Iris pigment epithelial cell (primary cell): ENCODE results near the gene ARGLU1.

Experiments used
- DNase-seq: peaks from one replicate; pipeline ENCODE4 v3.0.0-alpha.2; 2011; ENCODE audit warnings: low read depth

ARGLU1 gene

DNA sequence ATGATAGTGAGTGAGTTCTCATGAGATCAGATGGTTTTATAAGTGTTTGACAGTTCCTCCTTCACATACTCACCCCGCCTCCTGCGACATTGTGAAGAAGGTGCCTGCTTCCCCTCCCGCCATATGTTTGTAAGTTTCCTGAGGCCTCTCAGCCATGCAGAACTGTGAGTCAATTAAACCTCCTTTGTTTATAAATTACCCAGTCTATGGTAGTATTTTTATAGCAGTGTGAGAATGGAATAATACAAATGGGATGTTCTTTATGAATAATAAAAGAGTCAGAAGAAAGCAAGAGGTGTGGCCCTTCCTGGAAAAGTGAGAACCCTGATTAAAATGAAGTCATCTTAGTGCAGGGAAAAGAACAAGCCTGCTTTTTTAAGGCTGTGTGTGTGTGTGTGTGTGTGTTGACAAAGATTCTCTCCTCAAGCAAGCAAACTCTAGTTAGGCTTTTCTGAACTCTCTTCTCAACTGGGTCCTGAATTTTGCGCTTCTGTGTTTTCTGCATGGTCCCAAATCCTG lies 18.8 kb upstream of the ARGLU1 start:
- no peak for DNase-seq

DNA sequence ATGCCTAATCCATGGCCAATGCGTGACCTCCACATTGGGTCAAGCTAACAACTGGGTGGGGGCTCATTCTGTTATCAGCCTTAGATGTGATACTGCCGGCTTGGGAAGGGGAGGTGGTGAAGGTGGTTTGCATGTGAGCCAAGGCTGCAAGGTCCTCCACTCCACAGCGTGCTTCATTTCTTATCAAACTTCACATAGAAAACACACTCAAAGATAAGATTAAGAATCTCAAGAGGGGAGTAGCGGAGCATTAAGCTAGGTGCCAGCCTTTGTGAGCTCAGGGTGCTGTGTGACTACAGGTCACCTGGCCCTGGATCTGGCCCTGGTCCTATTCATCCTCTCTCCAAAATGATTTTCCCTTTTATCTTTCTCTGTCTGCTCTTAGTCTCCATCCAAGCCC lies 13.3 kb upstream of the ARGLU1 start:
- DNase-seq, result no peak

DNA sequence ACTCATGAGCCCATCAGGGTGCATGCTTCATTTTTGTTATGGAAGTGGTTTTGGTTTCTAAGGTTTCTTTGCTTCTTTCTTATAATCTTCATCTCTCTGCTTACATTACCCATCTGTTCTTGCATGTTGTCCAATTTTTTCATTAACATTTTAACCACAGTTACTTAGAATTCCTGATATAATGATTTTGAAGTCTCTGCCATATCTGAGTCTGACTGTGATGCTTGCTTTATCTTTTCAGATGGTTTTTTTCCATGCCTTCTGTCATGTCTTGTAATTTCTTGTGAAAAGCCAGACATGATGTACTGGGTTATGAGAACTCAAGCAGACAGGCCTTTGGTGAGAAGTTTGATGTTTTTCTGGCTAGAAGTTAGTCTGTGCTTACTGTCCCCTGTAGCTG lies 8.0 kb upstream of the ARGLU1 start:
- DNase-seq, result no peak

DNA sequence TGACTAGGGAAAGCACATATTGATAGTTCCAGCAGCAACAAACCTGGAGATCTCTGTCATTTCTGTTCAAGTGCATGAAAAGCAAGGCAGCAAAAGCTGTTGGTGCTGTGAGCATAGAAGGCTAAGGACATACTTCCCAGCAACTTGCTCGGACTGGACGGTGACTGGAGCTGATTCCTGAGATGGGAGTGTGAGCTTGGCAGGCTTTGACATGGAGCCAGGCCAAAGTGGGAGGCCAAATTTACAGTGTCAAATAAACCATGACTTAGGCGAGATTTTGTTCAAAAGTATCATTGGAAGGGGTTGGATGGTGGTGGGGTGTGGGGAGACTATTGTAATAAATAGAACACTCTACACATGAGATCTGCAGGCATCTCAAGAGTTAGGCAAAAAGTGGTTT lies 5.9 kb upstream of the ARGLU1 start:
- DNase-seq, result peak; percentile 37

DNA sequence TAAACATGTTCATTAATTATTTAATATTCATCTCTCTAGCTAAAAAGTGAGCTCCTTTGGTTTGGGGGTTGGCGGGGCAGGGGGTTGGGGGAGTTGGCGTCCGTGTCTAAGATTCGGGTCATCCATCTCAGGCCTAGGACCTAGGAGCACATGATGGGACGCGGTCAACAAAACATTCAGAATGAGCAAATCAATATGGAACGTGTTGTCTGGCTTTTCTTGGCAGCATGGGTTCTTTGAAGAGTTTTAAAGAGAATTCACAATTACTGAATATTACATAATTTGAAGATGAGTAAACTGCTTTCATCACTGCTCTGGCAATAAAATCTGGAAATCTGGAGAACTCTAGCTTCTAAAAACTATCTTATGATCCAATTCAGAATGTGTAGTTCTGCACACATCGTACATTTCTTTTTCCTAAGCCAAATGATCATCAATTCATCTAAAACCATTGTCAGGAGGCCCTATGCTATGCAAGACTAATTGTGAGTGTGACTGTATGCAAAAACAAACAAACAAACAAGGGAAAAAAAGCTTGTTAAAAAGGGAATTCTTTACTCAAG lies 5.4 kb upstream of the ARGLU1 start:
- DNase-seq, result peak; percentile 61

DNA sequence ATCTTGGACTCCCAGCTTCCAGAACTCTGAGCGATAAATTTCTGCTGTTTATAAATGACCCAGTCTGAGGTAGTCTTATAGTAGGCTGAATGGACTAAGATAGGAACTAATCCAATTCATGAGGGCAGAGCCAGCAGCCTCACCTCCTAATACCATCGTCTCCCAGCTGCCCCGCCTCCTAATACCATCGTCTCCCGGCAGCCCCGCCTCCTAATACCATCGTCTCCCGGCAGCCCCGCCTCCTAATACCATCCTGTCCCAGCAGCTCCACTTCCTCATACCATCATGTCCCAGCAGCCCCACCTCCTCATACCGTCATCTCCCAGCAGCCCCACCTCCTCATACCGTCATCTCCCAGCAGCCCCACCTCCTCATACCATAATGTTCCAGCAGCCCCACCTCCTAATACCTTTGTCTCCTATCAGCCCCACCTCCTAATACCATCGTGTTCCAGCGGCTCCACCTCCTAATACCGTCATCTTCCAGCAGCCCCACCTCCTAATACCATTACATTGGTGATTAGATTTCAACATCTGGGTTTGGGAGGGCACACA lies 2.4 kb upstream of the ARGLU1 start:
- DNase-seq, result peak; percentile 48

DNA sequence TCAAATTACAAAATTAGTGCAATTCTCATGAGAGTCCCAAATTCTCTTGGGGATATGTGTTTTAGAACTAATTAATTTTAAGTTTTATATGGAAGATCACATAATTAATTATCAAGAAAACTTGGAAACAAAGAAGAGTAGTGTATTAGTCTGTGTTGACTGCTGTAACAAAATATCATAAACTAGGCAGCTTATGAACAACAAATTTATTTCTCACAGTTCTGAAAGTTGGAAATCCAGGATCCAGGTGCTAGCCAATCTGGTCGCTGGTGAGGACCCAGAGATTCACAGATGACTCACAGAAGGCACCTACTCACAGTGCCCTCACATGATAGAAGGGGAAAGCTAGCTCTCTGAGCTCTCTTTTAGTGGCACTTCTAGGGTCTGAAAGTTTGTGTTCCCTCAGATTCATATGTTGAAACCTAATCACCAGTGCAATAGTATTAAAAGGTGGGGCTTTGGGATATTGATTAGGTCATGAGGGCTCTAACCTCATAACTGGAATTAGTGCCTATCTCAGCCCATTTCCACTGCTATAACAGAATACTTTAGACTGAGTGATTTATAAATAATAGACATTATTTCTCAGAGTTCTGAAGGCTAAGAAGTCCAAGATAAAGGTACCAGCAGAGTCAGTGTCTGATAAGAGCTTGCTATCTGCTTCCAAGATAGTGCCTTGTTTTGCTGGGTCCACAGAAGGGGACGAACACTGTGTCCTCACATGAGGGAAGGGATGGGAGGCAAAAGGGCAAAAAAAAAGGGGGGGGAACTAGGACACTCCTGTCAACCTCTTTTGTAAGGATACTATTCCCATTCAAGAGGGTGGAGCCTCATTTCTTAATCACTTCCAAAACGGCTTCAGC lies 1.5 kb upstream of the ARGLU1 start:
- DNase-seq, result no peak

DNA sequence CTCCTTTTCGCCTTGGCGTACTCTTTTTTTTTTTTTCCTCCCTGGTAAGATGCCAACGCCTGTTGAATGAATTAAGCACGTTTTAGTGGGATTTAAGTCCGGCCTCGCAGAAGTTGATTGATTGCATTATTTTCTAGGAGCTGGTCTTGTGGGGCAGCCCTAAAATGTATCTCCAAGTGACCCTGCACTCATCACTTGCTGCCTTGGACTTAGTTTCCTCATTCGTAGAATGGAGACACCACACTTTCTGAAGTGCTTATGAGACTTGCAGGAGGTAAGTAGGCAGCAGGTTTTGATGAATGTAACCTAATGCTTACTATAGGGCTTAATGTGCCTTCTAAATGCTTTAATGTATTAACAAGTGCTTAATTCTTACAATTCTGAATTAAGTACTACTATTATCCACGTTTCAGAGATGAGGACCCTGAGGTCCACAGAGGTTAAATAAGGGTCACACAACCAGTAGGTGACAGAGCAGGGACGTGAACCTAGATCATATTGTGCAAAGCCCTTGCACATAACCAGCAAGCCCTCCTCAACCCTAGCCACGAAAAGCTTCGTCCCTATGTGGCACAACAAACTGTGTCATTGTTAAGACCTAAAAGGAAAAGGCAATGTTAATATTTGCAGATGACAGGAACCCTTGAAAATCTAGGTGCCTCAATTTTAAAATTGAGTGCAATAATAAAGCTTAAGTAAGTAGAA lies 514 bp upstream of the ARGLU1 start:
- no peak for DNase-seq

DNA sequence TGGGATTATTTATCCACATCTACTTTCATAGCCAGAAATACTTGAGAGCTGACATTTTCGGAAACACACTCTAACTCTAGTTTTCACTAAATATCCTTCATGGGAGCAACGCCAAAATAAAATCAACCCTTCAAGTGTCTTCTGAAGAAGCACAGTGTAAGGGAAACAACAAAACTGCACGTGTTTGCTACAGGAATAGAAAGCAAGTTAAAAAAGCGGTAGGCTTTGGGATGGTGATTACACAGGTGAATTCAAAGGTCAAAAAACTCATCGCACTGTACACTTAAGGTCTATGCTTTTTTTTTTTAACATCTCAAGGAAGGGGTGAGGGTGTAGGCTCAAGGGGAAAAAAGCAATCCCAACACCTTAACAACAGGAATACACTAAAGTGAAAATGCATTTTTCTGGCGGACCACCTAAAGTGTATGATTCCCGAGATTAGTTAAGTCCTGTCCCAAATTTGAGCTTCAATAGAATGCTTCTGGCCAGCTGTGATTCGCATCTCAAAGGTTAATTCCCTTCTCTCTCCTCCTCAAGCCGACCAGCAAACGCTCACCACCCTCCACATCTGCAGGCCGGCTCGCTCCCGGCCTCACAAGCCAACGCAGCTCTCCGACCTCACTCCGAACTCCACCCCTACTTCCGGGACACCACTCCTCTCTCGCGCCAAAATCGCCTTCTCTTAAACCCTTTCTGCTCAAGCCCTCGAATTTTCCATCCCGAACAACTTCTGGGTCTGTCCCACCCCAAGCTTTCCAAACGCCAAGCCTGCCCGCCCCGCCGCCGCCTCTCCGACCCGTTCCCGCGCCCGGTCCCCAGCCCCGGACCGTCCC lies 1.1 kb downstream of the ARGLU1 start:
- peak; percentile 69 for DNase-seq

DNA sequence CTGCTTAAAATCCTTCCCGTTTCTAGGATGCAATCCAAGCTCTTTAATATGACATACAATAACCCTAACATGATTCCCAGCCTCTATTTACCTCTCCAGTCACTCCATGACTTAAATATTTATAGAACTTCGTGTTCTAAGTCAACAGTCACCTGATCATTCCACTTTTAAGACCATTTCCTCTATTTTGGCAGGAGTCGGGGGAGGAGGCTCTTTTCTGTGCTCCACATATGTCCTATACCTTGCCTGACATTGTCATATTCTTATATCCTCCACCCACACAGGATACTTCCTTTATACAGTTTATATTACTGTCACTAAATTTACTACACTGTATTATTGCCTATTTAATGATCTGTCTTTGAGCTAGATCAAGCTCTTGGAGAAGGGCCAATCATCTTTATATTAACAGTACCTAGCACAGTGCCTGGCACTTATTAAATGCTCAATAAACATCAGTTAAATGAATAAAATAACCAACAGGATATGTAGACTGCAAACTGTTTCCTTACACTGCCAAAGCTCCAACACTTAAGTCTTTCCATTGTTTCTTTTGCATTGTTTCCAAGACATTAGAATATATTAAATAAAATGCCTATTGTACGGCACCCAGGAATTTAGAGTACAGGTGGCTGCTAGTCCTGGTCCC lies 2.7 kb downstream of the ARGLU1 start:
- no peak for DNase-seq

DNA sequence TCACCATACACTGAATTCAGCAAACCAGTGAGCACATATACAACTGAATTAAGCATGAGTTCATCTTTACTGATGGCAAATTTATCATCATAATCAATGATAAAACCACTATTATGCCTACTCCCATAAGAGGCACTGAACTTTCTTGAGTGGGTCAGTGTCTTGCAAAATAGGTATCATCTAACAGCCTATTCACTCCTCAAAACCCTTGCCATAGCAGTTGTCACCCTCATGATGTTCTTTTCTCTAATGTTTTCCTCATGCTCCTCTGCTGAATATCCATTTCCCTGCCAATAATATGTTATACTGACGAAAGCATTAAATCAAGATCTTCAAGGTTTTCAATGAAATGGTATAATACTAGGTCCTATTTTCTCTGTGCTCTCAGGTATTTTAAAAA lies 5.6 kb downstream of the ARGLU1 start:
- no peak for DNase-seq

DNA sequence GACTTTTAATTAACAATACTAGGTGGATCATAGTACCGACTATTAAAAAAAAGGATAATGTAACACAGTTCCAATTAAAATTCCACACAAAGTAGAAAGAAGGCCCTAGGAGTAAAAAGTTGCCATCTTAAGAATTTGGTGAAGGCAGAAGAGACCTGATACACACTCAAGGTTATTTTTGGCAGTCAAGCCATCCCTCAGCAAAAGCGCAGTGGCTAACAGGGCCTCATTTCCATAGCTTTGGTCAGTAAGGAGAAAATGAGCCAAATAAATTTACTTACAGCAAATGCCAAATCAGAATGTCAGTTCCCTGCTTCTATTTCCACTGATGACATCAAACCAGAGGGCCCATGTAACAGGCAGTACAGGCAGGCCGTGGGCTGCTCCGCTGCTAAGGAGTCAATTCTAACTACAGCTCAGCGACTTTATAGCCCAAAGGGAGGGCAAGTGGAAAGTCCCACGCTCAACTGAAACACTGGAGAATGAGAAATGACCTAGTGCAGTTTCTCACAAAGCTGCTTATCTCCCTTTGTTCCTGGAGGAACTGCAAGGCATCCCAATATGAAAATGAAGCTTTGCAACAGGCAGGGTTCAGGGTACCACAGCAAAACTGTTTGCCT lies 6.3 kb downstream of the ARGLU1 start:
- peak; percentile 56 for DNase-seq

DNA sequence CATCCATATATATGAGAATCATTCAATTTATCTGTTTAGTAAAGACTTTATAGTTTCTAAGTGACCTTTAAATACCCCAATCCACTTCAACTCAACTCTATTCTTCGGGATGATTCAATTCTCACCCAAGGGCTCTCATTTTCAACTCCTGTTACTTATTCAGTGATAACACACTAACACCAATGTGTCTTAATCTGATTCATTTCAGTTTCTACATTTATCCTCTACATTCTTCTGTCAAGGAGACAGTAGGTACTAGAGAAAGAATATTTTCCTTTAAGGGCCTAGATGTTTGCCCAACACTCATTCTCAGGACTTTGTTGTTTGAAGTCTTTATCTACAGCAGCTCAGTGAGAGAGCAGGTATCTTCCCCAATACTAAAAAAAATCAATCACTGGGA lies 7.1 kb downstream of the ARGLU1 start:
- DNase-seq, result no peak

DNA sequence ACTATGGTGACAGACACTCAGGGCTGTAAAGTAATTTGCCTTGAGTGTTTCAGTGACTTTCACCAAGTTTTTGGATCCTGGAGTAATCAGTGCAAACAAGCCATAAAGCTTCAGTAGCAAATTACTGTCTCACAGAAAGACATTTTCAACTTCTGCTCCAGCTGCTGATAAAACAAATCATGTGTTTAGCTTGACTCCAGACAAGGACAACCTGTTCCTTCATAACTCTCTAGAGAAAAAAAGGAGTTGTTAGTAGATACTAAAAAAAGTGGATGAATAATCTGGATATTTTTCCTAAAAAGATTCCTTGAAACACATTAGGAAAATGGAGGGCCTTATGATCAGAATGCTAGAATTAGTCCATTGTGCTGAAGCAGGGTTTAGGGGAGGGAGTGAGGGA lies 9.4 kb downstream of the ARGLU1 start:
- no peak for DNase-seq

DNA sequence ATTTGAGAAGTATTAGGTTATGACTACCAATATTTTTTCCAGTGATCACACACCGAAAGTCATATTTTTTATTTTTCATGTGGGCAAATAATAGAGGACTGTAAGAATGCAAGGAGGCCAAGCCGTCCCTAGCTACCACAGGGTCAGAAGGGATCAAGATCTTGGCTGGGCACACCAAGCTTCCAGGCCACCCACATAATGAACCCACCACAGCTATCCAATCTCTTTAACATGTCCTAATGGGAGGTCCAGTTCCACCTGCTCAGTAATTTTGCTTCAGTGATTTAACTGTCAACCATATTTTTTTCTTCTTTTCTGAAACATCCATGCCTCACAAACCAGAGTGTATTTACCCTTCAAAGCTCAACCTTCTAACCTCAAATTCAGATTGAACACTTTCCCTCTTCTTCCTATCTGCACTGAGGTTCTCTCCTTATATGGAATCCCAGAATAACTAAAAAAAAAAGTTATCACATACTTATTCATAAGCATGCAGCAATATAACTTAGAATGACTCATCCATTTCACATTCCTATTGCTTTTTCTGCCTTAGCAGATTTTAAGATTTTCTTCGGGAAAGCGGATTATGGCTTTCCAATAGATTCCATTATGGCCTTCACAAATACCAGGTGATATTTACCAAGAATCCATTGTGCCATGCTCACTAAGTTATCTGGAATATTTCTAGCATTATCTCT lies 12.2 kb downstream of the ARGLU1 start:
- DNase-seq, result peak; percentile 50

DNA sequence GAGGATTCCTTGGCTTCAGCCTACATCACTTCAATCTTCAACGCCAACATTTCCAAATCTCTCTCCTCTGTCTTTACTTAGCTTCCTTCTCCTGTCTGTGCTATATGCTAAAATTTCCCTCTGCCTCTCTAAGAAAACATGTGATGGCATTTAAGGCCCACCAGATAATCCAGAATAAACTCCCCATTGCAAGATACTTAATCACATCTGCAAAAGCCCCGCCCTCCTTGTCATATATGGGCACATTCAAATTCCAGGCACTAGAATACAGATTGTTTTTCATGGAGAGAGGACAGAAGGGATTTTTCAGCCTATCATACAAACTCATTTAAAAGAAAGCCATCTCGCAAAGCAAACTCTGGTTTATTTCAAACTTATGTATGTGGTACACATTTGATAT lies 16.2 kb downstream of the ARGLU1 start:
- DNase-seq, result no peak

DNA sequence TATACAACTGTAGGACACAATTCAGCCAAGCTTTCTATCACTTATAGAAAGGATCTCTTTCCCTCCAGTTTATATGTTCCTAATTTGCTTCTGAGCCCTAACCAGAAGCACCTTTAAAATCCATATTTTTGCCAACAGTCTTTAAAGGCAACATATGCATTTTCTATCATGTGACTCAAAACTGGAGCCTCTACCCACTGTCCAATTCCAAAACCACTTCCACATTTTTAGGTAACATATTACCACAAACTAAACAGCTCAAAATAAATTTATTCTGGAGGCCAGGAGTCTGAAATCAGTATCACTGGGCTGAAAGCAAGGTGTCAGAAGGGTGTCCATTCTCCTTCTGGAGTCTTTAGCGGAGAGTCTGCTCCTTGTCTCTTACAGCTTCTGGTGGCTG lies 16.6 kb downstream of the ARGLU1 start:
- no peak for DNase-seq

DNA sequence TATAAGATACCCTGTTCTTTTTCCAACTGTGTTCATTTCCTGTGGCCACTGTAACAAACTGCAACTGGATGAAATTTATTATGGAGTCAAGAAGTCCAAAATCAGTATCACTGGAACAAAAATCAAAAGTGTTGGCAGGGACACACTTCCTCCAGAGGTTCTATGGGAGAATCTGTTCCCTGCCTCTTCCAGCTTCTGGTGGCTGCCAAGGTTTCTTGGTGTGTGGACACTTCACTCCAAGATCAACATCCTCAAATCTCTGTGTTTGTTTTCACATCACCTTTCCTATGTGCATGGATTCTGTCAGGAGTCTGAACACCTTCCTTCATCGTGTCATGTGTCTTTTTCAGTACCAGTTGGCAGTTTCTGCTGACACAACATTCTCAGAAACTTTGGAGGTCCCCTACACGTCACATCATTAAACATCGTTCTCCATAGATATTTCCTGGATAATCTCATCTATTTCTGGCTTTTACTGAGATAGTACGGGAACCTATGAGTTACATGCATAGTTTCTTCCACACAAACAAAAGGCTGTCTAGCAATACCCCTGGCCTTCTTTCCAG lies 17.3 kb downstream of the ARGLU1 start:
- no peak for DNase-seq

DNA sequence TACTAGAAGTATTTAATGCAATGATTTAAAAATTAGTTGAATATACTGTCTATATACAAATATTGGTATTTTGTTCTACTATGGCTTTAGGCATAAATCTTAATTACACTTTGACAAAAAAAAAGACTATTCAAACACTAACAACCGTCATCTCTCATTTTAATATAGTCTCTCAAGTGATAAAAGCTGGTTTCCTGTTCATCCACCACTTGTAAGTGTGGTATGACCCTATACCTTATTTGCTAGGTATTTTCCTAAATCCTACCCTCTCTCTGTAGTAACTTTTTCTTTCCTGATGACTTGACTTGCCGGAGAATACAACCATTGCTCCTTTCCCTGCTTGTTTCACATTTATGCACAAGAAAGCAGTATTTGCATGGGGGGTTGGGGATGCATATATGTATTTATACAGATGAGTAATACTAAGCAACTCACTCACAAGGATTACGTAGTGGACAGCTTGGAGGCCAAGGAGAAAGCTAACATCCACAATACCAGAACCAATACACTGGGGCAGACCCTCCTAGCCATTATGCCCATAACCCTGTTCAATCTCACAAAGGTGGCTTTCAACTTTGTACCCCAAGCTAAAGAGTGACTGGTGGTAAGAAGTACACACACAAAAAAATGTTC lies 19.8 kb downstream of the ARGLU1 start:
- peak; percentile 78 for DNase-seq
